Stimulated activated CD4-positive, alpha-beta T cell treated with anti-CD3 and anti-CD28 coated beads, Interleukin-15, amount 100 ng/mL, for 48 hours (primary cell): ENCODE results near the gene SLC25A28.

Experiments used
- DNase-seq, 2 donors: peaks; one replicate each; pipeline ENCODE4 v3.0.0-alpha.2; 2020; ENCODE audit warnings: low read depth in 2 of 2

Gene SLC25A28

GRCh38 chr10:99590799-99591198 is 29.4 kb downstream of the SLC25A28 start:
- no peak for DNase-seq

- DNase-seq = no peak
These were observed 36.6 kb downstream of the SLC25A28 start for GRCh38 chr10:99583687-99584086.

GRCh38 chr10:99582255-99582770 is 37.9 kb downstream of the SLC25A28 start:
- no peak for DNase-seq

- DNase-seq = no peak
These were observed 40.3 kb downstream of the SLC25A28 start for GRCh38 chr10:99579971-99580370.

- no peak for DNase-seq
These were observed 46.4 kb downstream of the SLC25A28 start for GRCh38 chr10:99573790-99574189.

- no peak for DNase-seq
These were observed 48.4 kb downstream of the SLC25A28 start for GRCh38 chr10:99571816-99572215.

- DNase-seq = no peak
These were observed 50.3 kb downstream of the SLC25A28 start for GRCh38 chr10:99569961-99570360.

GRCh38 chr10:99569253-99569939 is 50.8 kb downstream of the SLC25A28 start:
- DNase-seq = no peak

GRCh38 chr10:99565166-99565565 is 55.1 kb downstream of the SLC25A28 start:
- no peak for DNase-seq

GRCh38 chr10:99564361-99564760 is 55.9 kb downstream of the SLC25A28 start:
- no peak for DNase-seq

GRCh38 chr10:99562631-99563030 is 57.6 kb downstream of the SLC25A28 start:
- DNase-seq = no peak
